ENCODE data around the gene NKX6-2.
"Not testable (repeated sequence)": the region's sequence is repeated elsewhere in the genome, so short reads cannot be mapped to it uniquely, and the experiment has no call there.

NKX6-2 gene

GRCh38 chr10:132793871-132794849 is 8.2 kb upstream of the NKX6-2 start:
- 89% methylated on average over 57 of the region's 57 CpGs for WGBS
- Histone ChIP-seq H3K9me3 (ENCODE audit: insufficient read depth, low read depth, low read length) (no peaks in the 10 kb centered on the region), H3K4me3 (ENCODE audit: low read length) (no peak overlapping the region), H3K4me1 (ENCODE audit: insufficient read depth, low read length) (no peaks in the 10 kb centered on the region), H3K9ac (ENCODE audit: low read depth, low read length) (no peak overlapping the region), H3K27ac (ENCODE audit: low read depth, low read length) (no peak overlapping the region), H3K27me3 (ENCODE audit: insufficient read depth, low read length) (peaks cover 26% of the 10 kb centered on the region), H3K36me3 (ENCODE audit: insufficient read depth, low read length) (no peaks in the 10 kb centered on the region)

DNA sequence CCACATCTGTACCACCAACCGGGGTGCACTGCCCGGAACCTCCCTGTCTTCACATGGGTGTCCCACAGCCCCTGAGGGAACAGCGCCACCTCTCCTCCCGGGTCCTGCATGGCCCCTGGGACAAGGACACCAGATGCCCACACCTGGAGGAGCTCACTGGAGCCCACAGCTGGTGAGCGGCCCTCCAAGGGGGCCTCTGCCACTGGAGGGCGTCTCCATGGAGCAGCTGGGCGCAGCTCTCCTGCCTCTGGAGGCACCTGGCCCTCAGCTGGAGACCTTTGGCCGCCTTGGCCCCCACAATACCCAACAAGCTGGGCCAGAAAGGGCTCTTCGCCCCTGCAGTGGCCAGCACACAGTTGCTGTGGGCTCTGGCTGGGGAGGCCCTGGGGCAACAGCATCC is 7.3 kb upstream of the NKX6-2 start:
- Histone ChIP-seq H3K27ac (ENCODE audit: low read depth, low read length) (no peak overlapping the region), H3K9me3 (ENCODE audit: insufficient read depth, low read depth, low read length) (no peaks in the 10 kb centered on the region), H3K36me3 (ENCODE audit: insufficient read depth, low read length) (no peaks in the 10 kb centered on the region), H3K4me3 (ENCODE audit: low read length) (no peak overlapping the region), H3K4me1 (ENCODE audit: insufficient read depth, low read length) (no peaks in the 10 kb centered on the region), H3K9ac (ENCODE audit: low read depth, low read length) (no peak overlapping the region), H3K27me3 (ENCODE audit: insufficient read depth, low read length) (peaks cover 35% of the 10 kb centered on the region)
- 94% methylated on average over 9 of the region's 9 CpGs for WGBS

- Histone ChIP-seq H3K36me3 (ENCODE audit: insufficient read depth, low read length) (no peaks in the 10 kb centered on the region), H3K4me3 (ENCODE audit: low read length) (no peak overlapping the region), H3K9ac (ENCODE audit: low read depth, low read length) (no peak overlapping the region), H3K4me1 (ENCODE audit: insufficient read depth, low read length) (no peaks in the 10 kb centered on the region), H3K27me3 (ENCODE audit: insufficient read depth, low read length) (peaks cover 39% of the 10 kb centered on the region), H3K9me3 (ENCODE audit: insufficient read depth, low read depth, low read length) (no peaks in the 10 kb centered on the region), H3K27ac (ENCODE audit: low read depth, low read length) (no peak overlapping the region)
- 93% methylated on average over 17 of the region's 17 CpGs for WGBS
Observed at GRCh38 chr10:132792796-132793195, 6.8 kb upstream of the NKX6-2 start.

DNA sequence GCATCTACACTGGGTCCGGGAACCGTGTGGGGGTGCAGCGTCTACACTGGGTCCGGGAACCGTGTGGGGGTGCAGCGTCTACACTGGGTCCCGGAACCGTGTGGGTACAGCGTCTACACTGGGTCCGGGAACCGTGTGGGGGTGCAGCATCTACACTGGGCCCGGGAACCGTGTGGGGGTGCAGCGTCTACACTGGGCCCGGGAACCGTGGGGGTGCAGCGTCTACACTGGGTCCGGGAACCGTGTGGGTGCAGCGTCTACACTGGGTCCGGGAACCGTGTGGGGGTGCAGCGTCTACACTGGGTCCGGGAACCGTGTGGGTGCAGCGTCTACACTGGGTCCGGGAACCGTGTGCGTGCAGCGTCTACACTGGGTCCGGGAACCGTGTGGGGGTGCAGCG is 6.2 kb upstream of the NKX6-2 start:
- not testable (repeated sequence) for H3K27ac ChIP-seq (ENCODE audit: low read depth, low read length); H3K36me3 ChIP-seq (ENCODE audit: insufficient read depth, low read length); H3K9ac ChIP-seq (ENCODE audit: low read depth, low read length); H3K4me1 ChIP-seq (ENCODE audit: insufficient read depth, low read length); H3K9me3 ChIP-seq (ENCODE audit: insufficient read depth, low read depth, low read length); H3K4me3 ChIP-seq (ENCODE audit: low read length)
- H3K27me3 ChIP-seq (ENCODE audit: insufficient read depth, low read length) = peaks cover 46% of the 10 kb centered on the region
- 94% methylated on average over 33 of the region's 33 CpGs for WGBS

GRCh38 chr10:132790934-132791829 is 5.2 kb upstream of the NKX6-2 start:
- no peak overlapping the region for H3K4me3 ChIP-seq (ENCODE audit: low read length)
- 86% methylated on average over 30 of the region's 31 CpGs for WGBS
- H3K27ac ChIP-seq (ENCODE audit: low read depth, low read length) = no peak overlapping the region
- H3K9ac ChIP-seq (ENCODE audit: low read depth, low read length) = no peak overlapping the region
- no peaks in the 10 kb centered on the region for H3K4me1 ChIP-seq (ENCODE audit: insufficient read depth, low read length)
- no peaks in the 10 kb centered on the region for H3K9me3 ChIP-seq (ENCODE audit: insufficient read depth, low read depth, low read length)
- no peaks in the 10 kb centered on the region for H3K36me3 ChIP-seq (ENCODE audit: insufficient read depth, low read length)
- H3K27me3 ChIP-seq (ENCODE audit: insufficient read depth, low read length) = peaks cover 56% of the 10 kb centered on the region

- no peaks in the 10 kb centered on the region for H3K36me3 ChIP-seq (ENCODE audit: insufficient read depth, low read length)
- no peaks in the 10 kb centered on the region for H3K4me1 ChIP-seq (ENCODE audit: insufficient read depth, low read length)
- H3K27ac ChIP-seq (ENCODE audit: low read depth, low read length) = no peak overlapping the region
- whole genome bisulfite sequencing = 83% methylated on average over 7 of the region's 7 CpGs
- no peak overlapping the region for H3K9ac ChIP-seq (ENCODE audit: low read depth, low read length)
- no peak overlapping the region for H3K4me3 ChIP-seq (ENCODE audit: low read length)
- H3K27me3 ChIP-seq (ENCODE audit: insufficient read depth, low read length) = peaks cover 60% of the 10 kb centered on the region
- H3K9me3 ChIP-seq (ENCODE audit: insufficient read depth, low read depth, low read length) = no peaks in the 10 kb centered on the region
Observed at GRCh38 chr10:132790470-132790869, 4.5 kb upstream of the NKX6-2 start.

- 83% methylated on average over 15 of the region's 15 CpGs for WGBS
- H3K27ac ChIP-seq (ENCODE audit: low read depth, low read length) = no peak overlapping the region
- H3K9ac ChIP-seq (ENCODE audit: low read depth, low read length) = no peak overlapping the region
- no peaks in the 10 kb centered on the region for H3K4me1 ChIP-seq (ENCODE audit: insufficient read depth, low read length)
- H3K36me3 ChIP-seq (ENCODE audit: insufficient read depth, low read length) = no peaks in the 10 kb centered on the region
- H3K4me3 ChIP-seq (ENCODE audit: low read length) = no peak overlapping the region
- peaks cover 68% of the 10 kb centered on the region for H3K27me3 ChIP-seq (ENCODE audit: insufficient read depth, low read length)
- no peaks in the 10 kb centered on the region for H3K9me3 ChIP-seq (ENCODE audit: insufficient read depth, low read depth, low read length)
Observed at GRCh38 chr10:132789659-132790148, 3.8 kb upstream of the NKX6-2 start.

GRCh38 chr10:132788831-132789219 is 2.9 kb upstream of the NKX6-2 start:
- H3K9me3 ChIP-seq (ENCODE audit: insufficient read depth, low read depth, low read length) = no peaks in the 10 kb centered on the region
- H3K4me3 ChIP-seq (ENCODE audit: low read length) = peak overlapping the region; percentile 45
- H3K4me1 ChIP-seq (ENCODE audit: insufficient read depth, low read length) = peaks cover 1% of the 10 kb centered on the region; the same call in 1 of the 2 replicates
- no peaks in the 10 kb centered on the region for H3K36me3 ChIP-seq (ENCODE audit: insufficient read depth, low read length)
- H3K27me3 ChIP-seq (ENCODE audit: insufficient read depth, low read length) = peaks cover 77% of the 10 kb centered on the region
- H3K27ac ChIP-seq (ENCODE audit: low read depth, low read length) = no peak overlapping the region
- H3K9ac ChIP-seq (ENCODE audit: low read depth, low read length) = no peak overlapping the region
- 6% methylated on average over 30 of the region's 30 CpGs for WGBS

DNA sequence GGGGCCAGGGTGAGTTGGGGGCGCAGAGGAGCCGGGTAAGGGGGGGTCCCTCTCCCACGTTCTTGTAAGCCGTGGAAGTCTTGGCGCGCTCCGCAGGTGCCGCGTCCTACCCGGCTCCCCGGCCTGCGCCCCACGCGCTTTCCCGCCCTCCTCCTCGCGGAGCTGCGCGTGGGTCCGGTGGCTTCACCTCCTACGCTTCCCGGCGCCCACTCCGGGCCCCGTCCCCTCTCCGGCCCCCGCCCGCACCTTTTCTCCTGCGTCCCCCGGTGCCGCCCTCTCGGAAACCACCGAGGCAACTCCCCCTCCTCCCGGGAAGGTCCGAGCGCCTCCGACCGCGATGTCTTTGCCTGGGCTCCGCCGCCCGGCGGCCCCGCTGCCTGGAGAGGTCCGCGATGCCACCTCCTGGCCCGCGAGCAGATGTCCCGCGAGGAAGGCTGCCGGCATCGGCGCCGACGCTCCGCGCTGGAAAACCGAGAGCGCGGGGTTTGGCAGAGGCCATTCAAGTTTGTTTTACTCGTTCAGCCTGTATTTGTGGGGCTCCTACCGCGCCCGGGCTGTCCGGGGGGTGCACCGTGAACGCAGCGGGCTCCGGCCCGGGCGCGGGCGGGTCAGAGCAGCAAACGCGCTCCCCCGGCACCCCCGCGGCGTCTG is 2.4 kb upstream of the NKX6-2 start:
- Histone ChIP-seq H3K9me3 (ENCODE audit: insufficient read depth, low read depth, low read length) (no peaks in the 10 kb centered on the region), H3K4me3 (ENCODE audit: low read length) (peak overlapping the region; percentile 45), H3K27ac (ENCODE audit: low read depth, low read length) (no peak overlapping the region), H3K36me3 (ENCODE audit: insufficient read depth, low read length) (no peaks in the 10 kb centered on the region), H3K27me3 (ENCODE audit: insufficient read depth, low read length) (peaks cover 82% of the 10 kb centered on the region), H3K9ac (ENCODE audit: low read depth, low read length) (no peak overlapping the region), H3K4me1 (ENCODE audit: insufficient read depth, low read length) (peaks cover 7% of the 10 kb centered on the region)
- 3% methylated on average over 78 of the region's 79 CpGs for WGBS

DNA sequence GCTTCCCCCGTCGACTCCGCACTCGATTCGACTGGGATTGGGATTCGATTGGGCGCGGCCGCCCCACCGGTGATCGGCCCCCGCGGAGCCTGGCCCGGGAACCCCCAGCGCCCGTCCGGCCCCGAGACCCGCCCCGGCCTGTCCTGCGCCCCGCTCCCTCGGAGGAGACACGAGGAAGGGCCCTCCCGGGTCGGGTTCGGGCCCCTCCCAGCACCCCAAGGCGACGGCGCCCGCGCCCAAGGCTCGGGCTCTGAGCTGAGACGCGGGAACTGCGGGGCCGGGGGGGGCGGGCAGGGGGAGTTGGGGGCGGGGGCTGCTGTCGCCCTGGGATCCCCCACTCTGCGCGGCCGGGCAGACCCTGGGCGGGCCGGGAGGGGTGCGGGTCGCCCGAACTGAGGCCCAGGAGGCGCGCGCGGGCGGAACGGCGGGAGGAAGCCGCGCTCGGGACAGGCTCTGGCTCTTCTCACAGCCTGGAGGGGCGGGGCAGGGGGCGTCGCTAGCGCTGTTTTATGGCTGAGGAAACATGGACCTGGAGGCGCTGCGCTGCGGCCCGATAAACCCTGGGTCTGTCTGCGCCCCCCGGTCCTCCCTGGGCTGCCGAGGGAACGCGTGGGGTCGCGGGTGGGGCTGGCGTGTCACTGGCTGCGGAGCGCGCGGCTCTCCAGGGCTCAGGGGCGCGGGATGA is 1.7 kb upstream of the NKX6-2 start:
- no peaks in the 10 kb centered on the region for H3K36me3 ChIP-seq (ENCODE audit: insufficient read depth, low read length)
- peaks cover 88% of the 10 kb centered on the region for H3K27me3 ChIP-seq (ENCODE audit: insufficient read depth, low read length)
- peak overlapping the region; percentile 45 for H3K4me3 ChIP-seq (ENCODE audit: low read length)
- peaks cover 13% of the 10 kb centered on the region for H3K4me1 ChIP-seq (ENCODE audit: insufficient read depth, low read length)
- WGBS = 2% methylated on average over 73 of the region's 80 CpGs
- H3K9ac ChIP-seq (ENCODE audit: low read depth, low read length) = no peak overlapping the region
- H3K9me3 ChIP-seq (ENCODE audit: insufficient read depth, low read depth, low read length) = no peaks in the 10 kb centered on the region
- H3K27ac ChIP-seq (ENCODE audit: low read depth, low read length) = no peak overlapping the region

Measured in HUES64 (cell line).